MCF 10A (cell line): ENCODE data around the gene SYT1. TPM values are rescaled to one million over a fixed set of nuclear protein-coding genes. Genes with fewer than 3 reads are reported as not detected.

Source experiments
- BruUV-seq: library from RNA; stranded (reverse); fragments of 400-500 nt; replicated peaks from 2 replicates; lab custom pipeline; 2021; lab: Mats Ljungman, UMichigan
- CTCF ChIA-PET: fragments of 300-600 bp; sonication (Branson Sonifier 250); formaldehyde crosslinking; extraction: SDS; loops from one replicate; lab custom pipeline; 2021; ENCODE audit warnings: antibody characterized with exemption, inconsistent platforms; lab: Yijun Ruan, JAX
- POLR2A ChIA-PET: fragments of 300-600, 350-650 bp; sonication (Branson Sonifier 250); formaldehyde crosslinking; extraction: SDS; loops from one replicate; lab custom pipeline; 2020; ENCODE audit warnings: antibody characterized with exemption, inconsistent platforms; lab: Yijun Ruan, JAX
- DNase-seq: peaks from one replicate; pipeline ENCODE4 v3.0.0-alpha.2; 2018; ENCODE audit not compliant: unreplicated experiment
- H3K27ac Mint-ChIP-seq: one replicate; pipeline ENCODE4 v1.8.0; 2022; ENCODE audit warnings: mild to moderate bottlenecking, low read depth, mixed read lengths; ENCODE audit not compliant: unreplicated experiment
- H3K27me3 Mint-ChIP-seq: one replicate; pipeline ENCODE4 v1.8.0; 2022; ENCODE audit warnings: mixed read lengths; ENCODE audit not compliant: insufficient read depth, unreplicated experiment
- H3K36me3 Mint-ChIP-seq: one replicate; pipeline ENCODE4 v1.8.0; 2022; ENCODE audit warnings: mild to moderate bottlenecking, moderate library complexity, mixed read lengths; ENCODE audit not compliant: insufficient read depth, unreplicated experiment
- H3K4me1 Mint-ChIP-seq: one replicate; pipeline ENCODE4 v1.8.0; 2022; ENCODE audit warnings: mixed read lengths; ENCODE audit not compliant: insufficient read depth, unreplicated experiment
- H3K4me3 Mint-ChIP-seq: one replicate; pipeline ENCODE4 v1.8.0; 2022; ENCODE audit warnings: mild to moderate bottlenecking, moderate library complexity, mixed read lengths; ENCODE audit not compliant: unreplicated experiment
- H3K9me3 Mint-ChIP-seq: one replicate; pipeline ENCODE4 v1.8.0; 2022; ENCODE audit warnings: mixed read lengths; ENCODE audit not compliant: unreplicated experiment
- intact Hi-C: fragments of 100-400 bp; cut with micrococcal nuclease; formaldehyde crosslinking; loops from 2 replicates; pipeline ENCODE4 v1.14.1; 2022
- total RNA-seq: library from RNA; stranded (reverse); gene quantifications from 2 replicates; pipeline ENCODE4 v1.2.3, GENCODE V29; 2022
- TF ChIP-seq, protein P1 (sequence below): fragments of 200-600 bp; IDR thresholded peaks from one replicate; pipeline ENCODE4 v1.8.0; 2022; ENCODE audit warnings: antibody characterized with exemption, mild to moderate bottlenecking; ENCODE audit not compliant: unreplicated experiment

The SYT1 gene
- total RNA-seq, 1 experiment from 2014 or later = 7.4 TPM

DNA sequence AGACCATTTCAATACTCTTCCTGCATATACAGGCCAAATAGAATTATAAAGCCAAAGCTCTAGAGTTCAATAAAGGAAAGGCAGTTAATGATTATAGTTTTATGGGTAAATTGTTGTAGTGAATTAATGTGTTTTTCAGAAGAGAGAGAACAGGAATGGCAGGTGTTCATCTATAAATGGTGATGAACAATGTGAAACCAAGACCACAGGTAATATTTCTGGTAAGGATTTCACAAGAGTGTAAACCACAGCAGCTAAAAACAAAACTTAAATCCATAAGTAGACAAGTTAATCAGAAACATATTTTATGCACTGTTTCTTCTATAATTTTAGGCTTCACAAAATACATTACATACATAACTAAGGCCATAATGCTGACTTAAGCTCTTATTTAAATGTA lies 204.4 kb downstream of the SYT1 start:
- Mint-ChIP-seq H3K4me1 (no peaks in the 10 kb centered on the region), H3K36me3 (no peaks in the 10 kb centered on the region), H3K4me3 (no peak overlapping the region), H3K27ac (no peak overlapping the region), H3K27me3 (no peaks in the 10 kb centered on the region), H3K9me3 (no peaks in the 10 kb centered on the region)
- CTCF ChIA-PET = interaction anchor here (0.7 to 1.2 kb wide), 2 partner anchors 12 to 15 kb away, joined by 3 read pairs; no protein-coding TSS in a partner anchor
- TF ChIP-seq, protein P1, sequence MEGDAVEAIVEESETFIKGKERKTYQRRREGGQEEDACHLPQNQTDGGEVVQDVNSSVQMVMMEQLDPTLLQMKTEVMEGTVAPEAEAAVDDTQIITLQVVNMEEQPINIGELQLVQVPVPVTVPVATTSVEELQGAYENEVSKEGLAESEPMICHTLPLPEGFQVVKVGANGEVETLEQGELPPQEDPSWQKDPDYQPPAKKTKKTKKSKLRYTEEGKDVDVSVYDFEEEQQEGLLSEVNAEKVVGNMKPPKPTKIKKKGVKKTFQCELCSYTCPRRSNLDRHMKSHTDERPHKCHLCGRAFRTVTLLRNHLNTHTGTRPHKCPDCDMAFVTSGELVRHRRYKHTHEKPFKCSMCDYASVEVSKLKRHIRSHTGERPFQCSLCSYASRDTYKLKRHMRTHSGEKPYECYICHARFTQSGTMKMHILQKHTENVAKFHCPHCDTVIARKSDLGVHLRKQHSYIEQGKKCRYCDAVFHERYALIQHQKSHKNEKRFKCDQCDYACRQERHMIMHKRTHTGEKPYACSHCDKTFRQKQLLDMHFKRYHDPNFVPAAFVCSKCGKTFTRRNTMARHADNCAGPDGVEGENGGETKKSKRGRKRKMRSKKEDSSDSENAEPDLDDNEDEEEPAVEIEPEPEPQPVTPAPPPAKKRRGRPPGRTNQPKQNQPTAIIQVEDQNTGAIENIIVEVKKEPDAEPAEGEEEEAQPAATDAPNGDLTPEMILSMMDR = no peak
- BruUV-seq = no TSS peak
- POLR2A ChIA-PET = interaction anchor here (1.1 to 1.2 kb wide), 3 partner anchors 9 to 162 kb away, joined by 3 to 4 read pairs (median 3); no protein-coding TSS in a partner anchor
- intact Hi-C loops = no loop called here
- no peak for DNase-seq

DNA sequence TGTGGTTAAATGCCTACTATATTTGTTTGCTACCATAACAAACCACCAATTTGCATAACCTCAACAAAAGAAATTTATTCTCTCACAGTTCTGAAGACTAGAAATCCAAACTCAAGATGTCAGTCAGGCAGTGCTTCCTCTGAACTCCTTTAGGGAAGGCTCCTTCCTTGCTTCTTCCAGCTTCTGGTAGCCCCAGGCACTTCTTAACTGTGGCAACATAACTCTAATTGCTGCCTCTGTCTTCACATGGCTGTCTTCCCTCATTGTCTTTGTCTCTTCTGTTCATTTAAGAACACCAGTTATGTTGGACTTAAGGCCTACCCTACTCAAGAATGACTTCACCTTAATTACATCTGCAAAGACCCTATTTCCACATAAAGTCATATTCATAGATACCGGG lies 206.9 kb downstream of the SYT1 start:
- BruUV-seq = no TSS peak
- Mint-ChIP-seq H3K27ac (no peak overlapping the region), H3K4me1 (no peaks in the 10 kb centered on the region), H3K4me3 (no peak overlapping the region), H3K36me3 (no peaks in the 10 kb centered on the region), H3K9me3 (no peaks in the 10 kb centered on the region), H3K27me3 (no peaks in the 10 kb centered on the region)
- POLR2A ChIA-PET = no interaction called here
- DNase-seq = no peak
- intact Hi-C loops = no loop called here
- CTCF ChIA-PET = interaction anchor here (1.5 kb wide), 1 partner anchor 11 kb away, joined by 4 read pairs; no protein-coding TSS in a partner anchor
- TF ChIP-seq, protein P1 = no peak

DNA sequence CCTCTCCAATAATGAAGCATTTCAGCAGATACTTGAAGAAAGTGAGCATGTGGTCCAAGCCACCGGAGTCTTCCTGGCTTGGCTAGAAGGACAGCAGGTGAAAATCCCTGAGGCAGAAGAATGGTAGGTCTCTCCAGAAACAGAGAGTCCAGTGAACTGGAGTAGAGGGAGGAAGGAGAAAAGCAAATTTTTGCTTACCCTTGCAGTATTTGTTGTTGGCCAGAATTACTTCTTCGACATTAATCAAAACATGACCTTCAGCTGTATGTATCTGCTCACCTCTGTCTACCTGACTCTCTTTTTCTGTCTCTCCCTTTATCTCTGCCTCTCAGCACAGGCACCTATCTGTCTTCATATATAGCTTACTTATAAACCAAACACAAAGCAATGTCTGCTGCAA lies 208.9 kb downstream of the SYT1 start:
- H3K27ac Mint-ChIP-seq = no peak overlapping the region
- BruUV-seq = no TSS peak
- H3K9me3 Mint-ChIP-seq = no peaks in the 10 kb centered on the region
- no peak for DNase-seq
- ChIA-PET CTCF (no interaction called here), POLR2A (no interaction called here)
- no peak overlapping the region for H3K4me3 Mint-ChIP-seq
- intact Hi-C loops = no loop called here
- H3K36me3 Mint-ChIP-seq = no peaks in the 10 kb centered on the region
- H3K4me1 Mint-ChIP-seq = no peaks in the 10 kb centered on the region
- TF ChIP-seq, protein P1 = no peak
- H3K27me3 Mint-ChIP-seq = no peaks in the 10 kb centered on the region

DNA sequence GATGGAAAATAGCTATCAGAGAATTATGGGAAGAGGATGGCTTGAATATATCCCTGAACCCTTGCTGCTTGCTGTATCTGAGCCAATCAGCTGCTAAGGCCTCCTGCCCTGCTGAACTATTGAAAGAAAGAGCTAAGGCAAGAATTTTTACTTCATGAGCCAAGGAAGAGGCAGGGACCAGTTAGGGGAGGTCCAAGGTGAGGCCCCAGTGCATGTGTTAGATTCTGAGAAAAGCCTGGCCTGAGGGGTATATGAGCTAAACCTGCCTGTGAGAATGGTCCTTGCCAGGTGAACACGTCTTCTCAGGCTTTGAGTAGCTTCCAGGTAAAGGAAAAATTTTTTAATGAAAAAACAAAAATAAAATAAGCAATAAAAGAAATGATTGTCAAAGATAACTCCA lies 218.0 kb downstream of the SYT1 start:
- BruUV-seq = no TSS peak
- intact Hi-C loops = no loop called here
- POLR2A ChIA-PET = interaction anchor here (0.8 kb wide), 1 partner anchor 19 kb away, joined by 4 read pairs; no protein-coding TSS in a partner anchor
- Mint-ChIP-seq H3K9me3 (no peaks in the 10 kb centered on the region), H3K36me3 (no peaks in the 10 kb centered on the region), H3K4me3 (no peak overlapping the region), H3K27me3 (no peaks in the 10 kb centered on the region), H3K27ac (no peak overlapping the region), H3K4me1 (no peaks in the 10 kb centered on the region)
- TF ChIP-seq, protein P1 = no peak
- CTCF ChIA-PET = interaction anchor here (0.7 kb wide), 2 partner anchors 11 to 34 kb away, joined by 4 to 5 read pairs; no protein-coding TSS in a partner anchor
- no peak for DNase-seq
